IMR-90 (cell line): ENCODE data around the gene DBP.

ENCODE experiments used
- MXI1 ChIP-seq: IDR thresholded peaks from 2 replicates; pipeline ENCODE4 v1.6.1; 2012; ENCODE audit warnings: low read depth, mild to moderate bottlenecking, low read length, moderate library complexity, borderline replicate concordance
- POLR2A ChIP-seq: IDR thresholded peaks from 2 replicates; pipeline ENCODE4 v1.6.1; 2012; ENCODE audit warnings: mild to moderate bottlenecking, low read depth, low read length
- RFX5 ChIP-seq: IDR thresholded peaks from 2 replicates; pipeline ENCODE4 v1.8.0; 2012; ENCODE audit warnings: low read depth, mild to moderate bottlenecking, low read length, moderate library complexity
- SMC3 ChIP-seq: fragments of 150-350 bp; IDR thresholded peaks from 2 replicates; pipeline ENCODE4 v1.6.1; 2016; ENCODE audit warnings: low read depth, mild to moderate bottlenecking, antibody characterized with exemption, low read length, moderate library complexity
- TF ChIP-seq, protein P1 (sequence below): conservative IDR thresholded peaks from 2 replicates; pipeline ENCODE4 v1.5.1; 2012; ENCODE audit warnings: mild to moderate bottlenecking, low read depth, low read length, improper control_type of control experiment
- TF ChIP-seq, protein P2 (sequence below): fragments of 150-350 bp; IDR thresholded peaks from 2 replicates; pipeline ENCODE4 v1.6.1; 2017; ENCODE audit warnings: mild to moderate bottlenecking, antibody characterized with exemption, low read length, low read depth

DNA sequence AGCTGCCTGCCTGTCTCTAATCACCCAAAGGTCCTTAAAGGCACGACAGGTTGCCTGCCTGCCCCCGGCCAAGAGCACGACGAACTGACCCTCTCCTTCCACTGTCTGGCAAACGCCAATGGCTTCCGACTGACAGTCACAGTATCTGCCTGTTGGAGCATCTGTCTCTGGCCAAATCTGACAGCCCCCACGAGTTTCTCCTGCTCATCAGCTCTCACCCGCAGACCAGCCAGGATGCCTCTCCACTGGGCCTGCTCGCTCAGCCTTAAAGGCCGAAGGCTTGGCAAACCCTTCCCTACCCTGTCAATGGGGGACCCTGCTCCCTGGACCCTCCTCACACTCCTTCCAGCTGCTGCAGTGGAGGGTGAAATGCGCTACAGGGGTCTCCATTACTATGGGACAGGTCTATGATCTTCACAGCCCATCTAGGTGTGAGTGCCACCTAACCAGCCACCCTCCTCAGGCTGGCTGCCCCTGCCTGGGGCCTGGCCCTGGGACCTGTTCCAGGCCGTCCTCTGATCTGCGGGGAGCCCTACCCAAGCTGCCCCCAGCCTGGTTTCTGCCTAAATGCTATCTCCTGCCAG is 23.2 kb downstream of the DBP start:
- TF ChIP-seq, protein P1, sequence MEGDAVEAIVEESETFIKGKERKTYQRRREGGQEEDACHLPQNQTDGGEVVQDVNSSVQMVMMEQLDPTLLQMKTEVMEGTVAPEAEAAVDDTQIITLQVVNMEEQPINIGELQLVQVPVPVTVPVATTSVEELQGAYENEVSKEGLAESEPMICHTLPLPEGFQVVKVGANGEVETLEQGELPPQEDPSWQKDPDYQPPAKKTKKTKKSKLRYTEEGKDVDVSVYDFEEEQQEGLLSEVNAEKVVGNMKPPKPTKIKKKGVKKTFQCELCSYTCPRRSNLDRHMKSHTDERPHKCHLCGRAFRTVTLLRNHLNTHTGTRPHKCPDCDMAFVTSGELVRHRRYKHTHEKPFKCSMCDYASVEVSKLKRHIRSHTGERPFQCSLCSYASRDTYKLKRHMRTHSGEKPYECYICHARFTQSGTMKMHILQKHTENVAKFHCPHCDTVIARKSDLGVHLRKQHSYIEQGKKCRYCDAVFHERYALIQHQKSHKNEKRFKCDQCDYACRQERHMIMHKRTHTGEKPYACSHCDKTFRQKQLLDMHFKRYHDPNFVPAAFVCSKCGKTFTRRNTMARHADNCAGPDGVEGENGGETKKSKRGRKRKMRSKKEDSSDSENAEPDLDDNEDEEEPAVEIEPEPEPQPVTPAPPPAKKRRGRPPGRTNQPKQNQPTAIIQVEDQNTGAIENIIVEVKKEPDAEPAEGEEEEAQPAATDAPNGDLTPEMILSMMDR: no peak
- TF ChIP-seq POLR2A (peak; percentile 53; the same call in 1 of the 2 replicates), SMC3 (no peak), RFX5 (no peak), MXI1 (no peak)
- TF ChIP-seq, protein P2, sequence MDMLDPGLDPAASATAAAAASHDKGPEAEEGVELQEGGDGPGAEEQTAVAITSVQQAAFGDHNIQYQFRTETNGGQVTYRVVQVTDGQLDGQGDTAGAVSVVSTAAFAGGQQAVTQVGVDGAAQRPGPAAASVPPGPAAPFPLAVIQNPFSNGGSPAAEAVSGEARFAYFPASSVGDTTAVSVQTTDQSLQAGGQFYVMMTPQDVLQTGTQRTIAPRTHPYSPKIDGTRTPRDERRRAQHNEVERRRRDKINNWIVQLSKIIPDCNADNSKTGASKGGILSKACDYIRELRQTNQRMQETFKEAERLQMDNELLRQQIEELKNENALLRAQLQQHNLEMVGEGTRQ: no peak
